ENCODE results near the gene STOX2. TPM values are rescaled to one million over a fixed set of nuclear protein-coding genes. Genes with fewer than 3 reads are reported as not detected.

STOX2 gene
- total and polyA plus RNA-seq, 3 experiments from 2014 or later: not detected

DNA sequence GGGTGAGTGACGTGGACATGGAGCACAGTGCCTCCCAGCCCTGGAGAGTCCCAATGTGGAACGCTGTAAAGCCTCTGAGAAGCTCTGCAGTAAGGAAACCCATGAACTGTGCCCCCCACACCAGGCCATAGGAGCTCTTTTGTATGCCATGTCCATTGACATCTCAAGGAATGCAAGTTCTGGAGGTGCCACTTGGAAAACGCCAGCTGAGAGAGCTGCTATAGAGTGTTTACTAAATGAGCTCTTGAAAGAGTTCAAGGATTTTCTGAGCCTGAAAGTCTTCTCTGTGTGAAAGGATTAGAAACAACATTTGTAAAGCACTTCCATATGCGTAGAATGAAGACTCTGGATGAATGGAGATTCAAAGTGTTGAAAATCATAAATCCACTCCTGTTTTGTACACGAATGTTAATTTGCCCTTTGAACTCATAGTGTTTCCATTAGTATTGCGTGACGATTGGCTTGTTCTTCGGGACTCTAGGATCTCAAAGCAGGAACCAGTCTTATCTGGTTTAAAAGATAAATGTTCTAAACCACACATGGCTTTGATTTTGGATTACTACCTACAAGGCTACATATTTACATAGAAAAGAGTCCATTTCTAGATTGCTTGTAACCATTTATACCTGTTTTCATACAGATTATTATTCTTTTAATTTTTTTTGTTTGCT lies 41.8 kb upstream of the STOX2 start:
- Mint-ChIP-seq H3K27me3 (peaks cover 7 to 51% of the 10 kb centered on the region in 2 donors), H3K36me3 (no peaks in the 10 kb centered on the region), H3K4me1 (no peaks in the 10 kb centered on the region), H3K27ac (no peak overlapping the region), H3K9me3 (no peaks in the 10 kb centered on the region), H3K4me3 (no peak overlapping the region)
- CTCF ChIA-PET: no interaction called here
- H3K27ac ChIP-seq (ENCODE audit: low read depth, low read length): no peak overlapping the region
- no peaks in the 10 kb centered on the region for H3K9me3 ChIP-seq (ENCODE audit: low read length)
- H3K27me3 ChIP-seq (ENCODE audit: insufficient read depth, low read length, poor library complexity, severe bottlenecking): peaks cover 4% of the 10 kb centered on the region
- POLR2A ChIA-PET: no interaction called here
- no peaks in the 10 kb centered on the region for H3K36me3 ChIP-seq (ENCODE audit: insufficient read depth, low read length)
- H3K4me1 ChIP-seq (ENCODE audit: insufficient read depth, low read length): no peaks in the 10 kb centered on the region
- no peak for DNase-seq
- H3K4me3 ChIP-seq (ENCODE audit: low read length): no peak overlapping the region

DNA sequence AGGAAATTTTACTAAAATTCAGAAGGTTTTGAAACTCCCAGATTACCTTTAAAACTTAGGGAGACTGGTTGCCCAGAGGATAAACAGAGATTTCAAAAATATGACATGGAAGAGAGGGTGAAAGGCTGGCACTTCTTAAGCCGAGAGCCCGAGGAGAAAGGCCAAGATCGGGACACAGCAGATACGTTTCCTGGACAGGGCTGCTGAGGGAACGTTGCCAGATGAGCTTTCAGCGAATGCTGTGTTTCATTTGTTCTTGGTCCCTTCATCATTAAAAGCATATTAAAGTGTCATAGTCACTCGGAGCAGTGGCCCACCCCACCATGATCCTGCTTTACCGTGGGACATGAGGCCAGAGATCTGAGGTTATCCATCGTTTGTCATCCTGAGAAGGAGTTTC lies 37.9 kb upstream of the STOX2 start:
- ChIA-PET POLR2A (no interaction called here), CTCF (interaction anchor here (0.7 kb wide), 1 partner anchor 106 kb away, joined by 3 read pairs; no protein-coding TSS in a partner anchor)
- Histone ChIP-seq H3K36me3 (ENCODE audit: insufficient read depth, low read length) (no peaks in the 10 kb centered on the region), H3K4me1 (ENCODE audit: insufficient read depth, low read length) (no peaks in the 10 kb centered on the region), H3K9me3 (ENCODE audit: low read length) (no peaks in the 10 kb centered on the region), H3K27me3 (ENCODE audit: insufficient read depth, low read length, poor library complexity, severe bottlenecking) (peaks cover 4% of the 10 kb centered on the region), H3K27ac (ENCODE audit: low read depth, low read length) (no peak overlapping the region), H3K4me3 (ENCODE audit: low read length) (no peak overlapping the region)
- Mint-ChIP-seq H3K9me3 (no peaks in the 10 kb centered on the region), H3K4me1 (no peaks in the 10 kb centered on the region), H3K27me3 (peaks cover 4 to 37% of the 10 kb centered on the region in 2 donors), H3K36me3 (no peaks in the 10 kb centered on the region), H3K4me3 (no peak overlapping the region), H3K27ac (no peak overlapping the region)
- no peak for DNase-seq

DNA sequence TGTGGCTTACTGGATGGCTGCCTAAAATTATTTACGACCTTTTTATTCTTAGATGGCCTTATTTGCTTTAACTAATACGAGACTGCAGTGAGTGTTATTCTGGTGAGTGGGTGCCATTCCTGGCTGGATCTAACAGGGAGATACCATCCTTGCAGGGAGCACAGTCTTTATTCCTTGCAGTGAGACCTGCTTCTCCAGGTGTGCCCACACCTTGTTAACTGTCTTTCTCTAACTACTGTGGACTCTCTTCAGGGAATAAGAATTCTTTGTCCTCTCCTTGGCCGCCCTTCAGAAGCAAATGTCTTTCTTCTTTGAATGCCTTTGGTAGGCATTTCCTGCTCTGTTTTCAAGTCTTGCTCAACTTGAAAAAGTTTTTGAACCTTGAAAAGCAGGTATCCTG lies 34.1 kb upstream of the STOX2 start:
- Histone ChIP-seq H3K36me3 (ENCODE audit: insufficient read depth, low read length) (no peaks in the 10 kb centered on the region), H3K27ac (ENCODE audit: low read depth, low read length) (no peak overlapping the region), H3K4me1 (ENCODE audit: insufficient read depth, low read length) (no peaks in the 10 kb centered on the region), H3K27me3 (ENCODE audit: insufficient read depth, low read length, poor library complexity, severe bottlenecking) (no peaks in the 10 kb centered on the region), H3K4me3 (ENCODE audit: low read length) (no peak overlapping the region), H3K9me3 (ENCODE audit: low read length) (no peaks in the 10 kb centered on the region)
- Mint-ChIP-seq H3K36me3 (no peaks in the 10 kb centered on the region), H3K4me3 (no peak overlapping the region), H3K9me3 (no peaks in the 10 kb centered on the region), H3K4me1 (no peaks in the 10 kb centered on the region), H3K27ac (no peak overlapping the region), H3K27me3 (peaks cover 7 to 33% of the 10 kb centered on the region in 2 donors)
- ChIA-PET POLR2A (no interaction called here), CTCF (no interaction called here)
- no peak for DNase-seq

DNA sequence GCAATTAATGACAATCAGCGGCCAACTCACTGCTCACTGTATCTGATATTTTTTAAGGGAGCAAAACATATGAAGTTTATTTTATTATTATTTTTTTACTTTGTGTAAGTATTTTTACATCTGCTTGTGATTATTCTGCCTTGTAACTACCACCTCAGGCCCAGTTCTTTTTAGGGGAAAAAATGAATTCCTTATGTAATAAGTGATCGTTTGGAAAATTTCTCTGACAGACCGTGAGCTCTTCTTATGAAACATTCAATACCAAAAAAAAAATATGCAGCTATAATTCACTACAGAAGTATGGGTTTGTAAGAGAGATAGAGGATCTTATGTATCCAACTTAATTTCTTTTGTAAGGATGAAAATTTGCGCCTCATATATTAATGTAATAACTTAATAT lies 33.5 kb upstream of the STOX2 start:
- Histone ChIP-seq H3K4me3 (ENCODE audit: low read length) (no peak overlapping the region), H3K27ac (ENCODE audit: low read depth, low read length) (no peak overlapping the region), H3K27me3 (ENCODE audit: insufficient read depth, low read length, poor library complexity, severe bottlenecking) (no peaks in the 10 kb centered on the region), H3K9me3 (ENCODE audit: low read length) (no peaks in the 10 kb centered on the region), H3K4me1 (ENCODE audit: insufficient read depth, low read length) (no peaks in the 10 kb centered on the region), H3K36me3 (ENCODE audit: insufficient read depth, low read length) (no peaks in the 10 kb centered on the region)
- Mint-ChIP-seq H3K9me3 (no peaks in the 10 kb centered on the region), H3K4me3 (no peak overlapping the region), H3K27me3 (peaks cover 7 to 33% of the 10 kb centered on the region in 2 donors), H3K36me3 (no peaks in the 10 kb centered on the region), H3K27ac (no peak overlapping the region), H3K4me1 (peaks cover 0 to 2% (median 0%) of the 10 kb centered on the region in 3 donors)
- ChIA-PET POLR2A (no interaction called here), CTCF (no interaction called here)
- no peak for DNase-seq

DNA sequence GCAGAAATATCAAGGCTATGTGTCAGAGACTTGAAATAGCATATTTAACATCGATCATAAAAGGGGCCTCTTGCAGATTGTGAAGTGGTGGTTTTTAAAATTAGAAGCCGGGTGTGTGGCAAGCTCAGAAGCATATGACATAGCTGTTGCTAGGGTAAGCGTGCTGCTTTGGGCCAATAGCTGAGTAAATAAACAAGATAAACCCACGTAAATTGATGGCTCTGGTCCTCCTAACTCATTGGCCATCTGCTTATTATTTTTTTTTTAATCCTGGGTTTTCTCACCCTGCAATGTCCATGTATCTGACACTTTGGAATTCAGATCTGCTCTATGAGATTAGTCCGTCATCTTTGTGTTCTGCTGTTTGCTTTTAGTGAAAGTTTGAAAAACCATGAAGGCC lies 32.6 kb upstream of the STOX2 start:
- H3K4me3 Mint-ChIP-seq: no peak overlapping the region
- Histone ChIP-seq H3K27ac (ENCODE audit: low read depth, low read length) (no peak overlapping the region), H3K4me3 (ENCODE audit: low read length) (no peak overlapping the region), H3K9me3 (ENCODE audit: low read length) (no peaks in the 10 kb centered on the region), H3K36me3 (ENCODE audit: insufficient read depth, low read length) (no peaks in the 10 kb centered on the region), H3K27me3 (ENCODE audit: insufficient read depth, low read length, poor library complexity, severe bottlenecking) (no peaks in the 10 kb centered on the region), H3K4me1 (ENCODE audit: insufficient read depth, low read length) (no peaks in the 10 kb centered on the region)
- H3K4me1 Mint-ChIP-seq: peaks cover 0 to 2% (median 0%) of the 10 kb centered on the region in 3 donors
- ChIA-PET POLR2A (no interaction called here), CTCF (no interaction called here)
- H3K36me3 Mint-ChIP-seq: no peaks in the 10 kb centered on the region
- no peaks in the 10 kb centered on the region for H3K9me3 Mint-ChIP-seq
- H3K27me3 Mint-ChIP-seq: peaks cover 6 to 25% of the 10 kb centered on the region in 2 donors
- no peak overlapping the region for H3K27ac Mint-ChIP-seq
- no peak for DNase-seq

DNA sequence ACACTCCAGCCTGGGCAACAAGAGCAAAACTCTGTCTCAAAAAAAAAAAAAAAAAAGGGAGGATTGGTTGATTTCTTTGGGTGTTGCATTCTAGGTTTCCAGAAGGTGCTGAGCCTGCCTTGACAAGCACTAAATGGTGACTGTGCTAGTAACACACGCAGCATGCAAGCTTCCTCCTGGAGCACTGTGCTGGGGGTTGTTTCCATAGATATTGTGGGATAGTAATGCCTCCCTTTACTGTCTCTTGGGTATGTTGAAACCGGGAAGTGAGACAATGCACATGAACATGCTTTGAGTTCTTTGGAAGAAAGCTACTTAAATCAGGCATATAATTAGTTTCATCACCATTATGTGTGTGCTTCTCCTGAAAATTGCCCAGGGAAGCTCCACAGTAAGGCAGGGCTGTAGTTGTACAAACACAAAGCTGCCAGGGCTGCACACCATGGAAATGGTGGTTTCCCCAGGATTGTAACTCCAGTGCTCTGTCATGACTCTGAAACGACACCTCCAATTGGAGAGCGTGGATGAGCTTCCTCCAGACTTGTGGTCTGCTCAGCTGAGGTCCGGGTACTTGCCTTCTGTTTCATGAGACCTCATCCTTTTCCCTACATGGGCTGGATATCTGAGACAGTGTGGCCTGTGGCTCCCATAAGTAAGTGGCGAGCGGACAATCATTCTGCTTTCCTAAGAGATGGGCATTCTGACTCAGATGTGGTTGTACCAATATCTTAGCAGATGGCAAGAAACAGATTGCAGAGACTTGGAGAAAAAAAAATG lies 31.5 kb upstream of the STOX2 start:
- H3K9me3 Mint-ChIP-seq: no peaks in the 10 kb centered on the region
- CTCF ChIA-PET: interaction anchor here (0.8 kb wide), 1 partner anchor 9 kb away, joined by 3 read pairs; no protein-coding TSS in a partner anchor
- POLR2A ChIA-PET: interaction anchor here (0.7 kb wide), 1 partner anchor 1459 kb away, joined by 7 read pairs; no protein-coding TSS in a partner anchor

DNA sequence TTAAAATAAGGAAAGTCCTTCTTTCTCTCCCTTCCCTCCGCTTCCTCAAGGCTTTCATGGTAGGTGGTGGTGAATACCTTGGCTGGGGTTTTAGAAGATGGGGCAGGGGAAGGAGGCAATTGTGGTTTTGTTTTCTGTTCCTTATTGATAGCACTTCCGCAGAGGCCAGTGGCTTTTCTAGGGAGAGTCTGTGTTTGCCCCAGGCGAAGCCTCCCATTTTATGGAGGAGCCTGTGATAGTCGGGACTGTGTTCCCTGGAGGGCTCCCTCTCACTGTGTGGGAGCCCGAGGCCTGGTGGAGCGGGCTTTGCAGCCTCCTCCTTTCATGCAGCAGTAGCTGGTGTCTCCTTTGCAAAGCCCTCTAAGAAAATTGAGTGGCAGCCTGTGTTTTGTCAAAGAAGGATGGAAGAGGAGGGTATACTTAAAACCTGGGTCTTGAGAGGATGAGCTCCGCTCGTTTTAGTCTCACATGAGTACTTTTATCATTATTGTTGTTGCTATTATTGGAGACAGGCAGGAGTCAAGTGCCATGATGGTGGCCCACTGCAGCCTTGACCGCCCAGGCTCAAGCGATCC lies 29.8 kb upstream of the STOX2 start:
- Mint-ChIP-seq H3K36me3 (no peaks in the 10 kb centered on the region), H3K9me3 (no peaks in the 10 kb centered on the region)

More for the DNA sequence above, 31.5 kb upstream of the STOX2 start:
- Mint-ChIP-seq H3K27ac (no peak overlapping the region), H3K4me3 (no peak overlapping the region), H3K27me3 (peaks cover 8 to 19% of the 10 kb centered on the region in 2 donors), H3K4me1 (peaks cover 0 to 2% (median 0%) of the 10 kb centered on the region in 3 donors), H3K36me3 (no peaks in the 10 kb centered on the region)
- no peaks in the 10 kb centered on the region for H3K27me3 ChIP-seq (ENCODE audit: insufficient read depth, low read length, poor library complexity, severe bottlenecking)
- H3K9me3 ChIP-seq (ENCODE audit: low read length): no peaks in the 10 kb centered on the region
- DNase-seq: no peak
- no peak overlapping the region for H3K4me3 ChIP-seq (ENCODE audit: low read length)
- no peaks in the 10 kb centered on the region for H3K4me1 ChIP-seq (ENCODE audit: insufficient read depth, low read length)
- H3K27ac ChIP-seq (ENCODE audit: low read depth, low read length): no peak overlapping the region
- no peaks in the 10 kb centered on the region for H3K36me3 ChIP-seq (ENCODE audit: insufficient read depth, low read length)

DNA sequence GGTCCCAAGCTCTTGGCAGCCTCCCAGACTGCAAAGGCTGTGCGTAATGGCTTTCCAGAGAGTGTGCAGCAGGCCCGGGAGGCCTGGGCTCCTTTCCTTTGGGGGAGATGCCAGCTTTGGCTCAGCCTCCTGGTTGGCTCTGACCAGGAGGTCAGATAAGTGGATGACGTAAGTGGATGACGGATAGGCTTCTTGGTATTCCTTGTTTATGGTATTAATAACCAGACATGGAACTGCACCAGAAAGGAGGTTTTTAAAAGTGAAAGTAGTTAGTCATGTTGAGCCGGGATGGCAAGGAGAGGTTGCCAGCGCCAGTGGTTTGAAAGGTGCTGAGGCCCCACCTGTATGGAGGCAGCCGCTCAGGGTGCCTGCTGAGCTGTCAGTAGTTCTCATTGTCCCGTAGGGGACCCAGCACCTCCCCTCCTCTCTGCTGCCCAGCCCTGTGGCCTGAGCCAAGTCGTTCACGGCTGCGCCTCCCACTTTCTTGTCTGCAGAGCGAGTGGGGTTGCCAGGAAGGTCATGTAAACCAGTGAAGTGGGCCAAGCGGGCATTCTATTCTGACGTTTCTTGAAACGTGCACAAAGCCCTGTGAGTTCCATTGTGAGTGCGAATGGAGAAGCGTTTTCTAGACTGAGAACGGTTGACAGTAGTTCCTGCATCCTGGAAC lies 28.7 kb upstream of the STOX2 start:
- Mint-ChIP-seq H3K27ac (no peak overlapping the region), H3K4me3 (no peak overlapping the region), H3K27me3 (peaks cover 8 to 19% of the 10 kb centered on the region in 2 donors), H3K9me3 (no peaks in the 10 kb centered on the region), H3K36me3 (no peaks in the 10 kb centered on the region), H3K4me1 (peaks cover 0 to 2% (median 0%) of the 10 kb centered on the region in 3 donors)
- POLR2A ChIA-PET: no interaction called here
- no peaks in the 10 kb centered on the region for H3K9me3 ChIP-seq (ENCODE audit: low read length)
- CTCF ChIA-PET: no interaction called here
- no peak for DNase-seq
- H3K4me1 ChIP-seq (ENCODE audit: insufficient read depth, low read length): no peaks in the 10 kb centered on the region
- no peak overlapping the region for H3K4me3 ChIP-seq (ENCODE audit: low read length)
- H3K27ac ChIP-seq (ENCODE audit: low read depth, low read length): no peak overlapping the region
- no peaks in the 10 kb centered on the region for H3K36me3 ChIP-seq (ENCODE audit: insufficient read depth, low read length)
- H3K27me3 ChIP-seq (ENCODE audit: insufficient read depth, low read length, poor library complexity, severe bottlenecking): no peaks in the 10 kb centered on the region

More for the DNA sequence above, 29.8 kb upstream of the STOX2 start:
- ChIA-PET POLR2A (no interaction called here), CTCF (no interaction called here)
- Histone ChIP-seq H3K36me3 (ENCODE audit: insufficient read depth, low read length) (no peaks in the 10 kb centered on the region), H3K27ac (ENCODE audit: low read depth, low read length) (no peak overlapping the region), H3K27me3 (ENCODE audit: insufficient read depth, low read length, poor library complexity, severe bottlenecking) (no peaks in the 10 kb centered on the region), H3K4me3 (ENCODE audit: low read length) (no peak overlapping the region), H3K9me3 (ENCODE audit: low read length) (no peaks in the 10 kb centered on the region), H3K4me1 (ENCODE audit: insufficient read depth, low read length) (no peaks in the 10 kb centered on the region)
- peaks cover 8 to 19% of the 10 kb centered on the region in 2 donors for H3K27me3 Mint-ChIP-seq
- no peak for DNase-seq
- H3K4me3 Mint-ChIP-seq: no peak overlapping the region
- H3K27ac Mint-ChIP-seq: no peak overlapping the region
- H3K4me1 Mint-ChIP-seq: peaks cover 0 to 2% (median 0%) of the 10 kb centered on the region in 3 donors

Measured in CD8-positive, alpha-beta memory T cell (primary cell).